A549 (cell line): ENCODE results near the gene FSHR. TPM values are rescaled to one million over a fixed set of nuclear protein-coding genes. Genes with fewer than 3 reads are reported as not detected.

ENCODE experiments used
- ATAC-seq, 2 experiments: fragments of 200-7000 bp in 1 of 2; fragments of >200 bp in 1 of 2; cut with Nextera tagmentation in 1 of 2; cut with Tn5 transposase in 1 of 2; 3 replicates each; pipeline versions ENCODE4 v1.8.0 to v1.9.1; 2018 to 2020; ENCODE audit warnings: mild to moderate bottlenecking in 1 of 2, moderate library complexity in 1 of 2
- CTCF ChIA-PET: fragments of 300-600 bp; sonication (Branson Sonifier 250); formaldehyde crosslinking; extraction: SDS; loops from one replicate; lab custom pipeline; 2021; ENCODE audit warnings: antibody characterized with exemption, inconsistent platforms; lab: Yijun Ruan, JAX
- POLR2A ChIA-PET: fragments of 350-600 bp; formaldehyde crosslinking; extraction: SDS; loops from one replicate; lab custom pipeline; 2021; ENCODE audit warnings: antibody characterized with exemption, inconsistent platforms; lab: Yijun Ruan, JAX
- DNase-seq, 2 experiments: peaks; one replicate each; pipeline versions ENCODE4 v3.0.0 to v3.0.0-alpha.2; 2011 to 2016; ENCODE audit warnings: low read depth in 1 of 2, low spot score in 1 of 2
- FAIRE-seq: peaks from 2 replicates; lab custom pipeline; 2011; peaks lifted over from hg19 to GRCh38; lab: Jason Lieb, UNC
- H3K27ac ChIP-seq, 2 experiments: fragments of >200 bp; sonication (Bioruptor Twin); formaldehyde crosslinking; 3 replicates each; pipeline ENCODE4 v1.5.1; 2016 to 2017
- H3K4me1 ChIP-seq: fragments of >200 bp; sonication (Bioruptor Twin); formaldehyde crosslinking; 3 replicates; pipeline ENCODE4 v1.6.1; 2016
- H3K4me2 ChIP-seq: fragments of >200 bp; sonication (Bioruptor Twin); formaldehyde crosslinking; 3 replicates; pipeline ENCODE4 v1.6.1; 2016
- H3K4me3 ChIP-seq: fragments of >200 bp; sonication (Bioruptor Twin); formaldehyde crosslinking; 3 replicates; pipeline ENCODE4 v1.5.1; 2016
- H3K9me3 ChIP-seq: fragments of >200 bp; sonication (Bioruptor Twin); formaldehyde crosslinking; 3 replicates; pipeline ENCODE4 v1.6.1; 2016
- ATOH8 ChIP-seq: fragments of 250-450 bp; sonication (Bioruptor Pico); IDR thresholded peaks from 2 replicates; pipeline ENCODE4 v1.5.0; 2020; ENCODE audit warnings: low read depth, mild to moderate bottlenecking, moderate library complexity
- BHLHE40 ChIP-seq: IDR thresholded peaks from 2 replicates; pipeline ENCODE4 v1.6.1; 2012; ENCODE audit warnings: low read depth, low read length, inconsistent platforms
- CBX8 ChIP-seq: fragments of 200-600 bp; sonication (generic); IDR thresholded peaks from 2 replicates; pipeline ENCODE4 v1.6.1; 2016
- CEBPB ChIP-seq, 2 experiments: fragments of >200 bp in 1 of 2; sonication (Bioruptor Twin) in 1 of 2; formaldehyde crosslinking in 1 of 2; IDR thresholded peaks; 2 replicates each; pipeline ENCODE4 v1.6.1; 2012 to 2016
- FOSB ChIP-seq: fragments of 250-450 bp; sonication (Bioruptor Pico); IDR thresholded peaks from 2 replicates; pipeline ENCODE4 v1.5.0; 2020; ENCODE audit warnings: mild to moderate bottlenecking, moderate library complexity
- HEYL ChIP-seq: fragments of 250-450 bp; sonication (Bioruptor Pico); IDR thresholded peaks from 2 replicates; pipeline ENCODE4 v1.8.0; 2021; ENCODE audit warnings: mild to moderate bottlenecking, moderate library complexity
- JUN ChIP-seq, 2 experiments: fragments of >200 bp; sonication (Bioruptor Twin); formaldehyde crosslinking; IDR thresholded peaks; 2 replicates in 1 of 2; 3 replicates in 1 of 2; pipeline ENCODE4 v1.6.1; 2016 to 2017
- KDM1A ChIP-seq: fragments of 200-600 bp; sonication (generic); IDR thresholded peaks from 2 replicates; pipeline ENCODE4 v1.6.1; 2016; ENCODE audit warnings: low read depth, mild to moderate bottlenecking
- NFE2L2 ChIP-seq: fragments of 150-350 bp; conservative IDR thresholded peaks from 2 replicates; pipeline ENCODE4 v1.6.1; 2014; ENCODE audit warnings: low read length
- PBX3 ChIP-seq: IDR thresholded peaks from 2 replicates; pipeline ENCODE4 v1.6.1; 2012
- PHF8 ChIP-seq: fragments of 200-600 bp; sonication (generic); IDR thresholded peaks from 2 replicates; pipeline ENCODE4 v1.6.1; 2016; ENCODE audit warnings: low read depth, mild to moderate bottlenecking, antibody characterized with exemption, moderate library complexity, borderline replicate concordance
- POLR2AphosphoS2 ChIP-seq: conservative IDR thresholded peaks from 2 replicates; pipeline ENCODE4 v1.6.1; 2012; ENCODE audit warnings: low read length, improper control_type of control experiment, inconsistent platforms
- RAD21 ChIP-seq, 2 experiments: fragments of >200 bp in 1 of 2; sonication (Bioruptor Twin) in 1 of 2; formaldehyde crosslinking in 1 of 2; IDR thresholded peaks in 1 of 2; conservative IDR thresholded peaks in 1 of 2; 2 replicates in 1 of 2; 3 replicates in 1 of 2; pipeline ENCODE4 v1.6.1; 2012 to 2018; ENCODE audit warnings: inconsistent platforms in 1 of 2
- RARB ChIP-seq: fragments of 250-450 bp; sonication (Bioruptor Pico); IDR thresholded peaks from 2 replicates; pipeline ENCODE4 v1.8.0; 2021; ENCODE audit warnings: mild to moderate bottlenecking, moderate library complexity
- RFX5 ChIP-seq: fragments of 450-650 bp; IDR thresholded peaks from 2 replicates; pipeline ENCODE4 v1.7.1; 2014; ENCODE audit warnings: antibody characterized with exemption, mild to moderate bottlenecking, moderate library complexity
- RNF2 ChIP-seq: fragments of 200-600 bp; sonication (generic); IDR thresholded peaks from 2 replicates; pipeline ENCODE4 v1.6.1; 2016; ENCODE audit warnings: low read depth, mild to moderate bottlenecking, antibody characterized with exemption, moderate library complexity, borderline replicate concordance
- SMC3 ChIP-seq: fragments of >200 bp; sonication (Bioruptor Twin); formaldehyde crosslinking; IDR thresholded peaks from 3 replicates; pipeline ENCODE4 v1.6.1; 2018; ENCODE audit warnings: inconsistent platforms
- TFCP2L1 ChIP-seq: fragments of 250-450 bp; sonication (Bioruptor Pico); IDR thresholded peaks from 2 replicates; pipeline ENCODE4 v1.5.0; 2021; ENCODE audit warnings: mild to moderate bottlenecking
- ZC3H11A ChIP-seq: fragments of 450-650 bp; IDR thresholded peaks from 2 replicates; pipeline ENCODE4 v1.6.1; 2014; ENCODE audit warnings: antibody characterized with exemption, mild to moderate bottlenecking
- ZNF302 ChIP-seq: fragments of 250-450 bp; sonication (Bioruptor Pico); IDR thresholded peaks from 2 replicates; pipeline ENCODE4 v1.9.0; 2021; ENCODE audit warnings: inconsistent platforms, mild to moderate bottlenecking, moderate library complexity
- WGBS: methylation state at CpG from one replicate; pipeline ENCODE4 v1.1.6; 2017; ENCODE audit errors: missing lambda C conversion rate; 5-methylcytosine and 5-hydroxymethylcytosine counted together
- polyA plus RNA-seq, 4 experiments: library from polyadenylated mRNA; depleted of rRNA in 3 of 4; stranded (reverse); fragments of >200 nt; fragmentation: RNase III in 1 of 4; extraction: RNeasy Plus Mini Kit Qiagen cat#74134 plus additional on column Dnase treatment in 1 of 4; gene quantifications; 2 replicates in 3 of 4; 3 replicates in 1 of 4; pipeline ENCODE4 v1.2.3, GENCODE V29; 2011 to 2017
- TF ChIP-seq, protein P1 (sequence below): fragments of 450-650 bp; IDR thresholded peaks from 2 replicates; pipeline ENCODE4 v1.6.1; 2014; ENCODE audit warnings: antibody characterized with exemption
- TF ChIP-seq, protein P2 (sequence below): fragments of 200-600 bp; sonication (generic); IDR thresholded peaks from 2 replicates; pipeline ENCODE4 v1.6.1; 2016; ENCODE audit warnings: antibody characterized with exemption, mild to moderate bottlenecking, moderate library complexity
- TF ChIP-seq, protein P3 (sequence below): fragments of 250-450 bp; sonication (Bioruptor Pico); IDR thresholded peaks from 2 replicates; pipeline ENCODE4 v1.5.0; 2021; ENCODE audit warnings: mild to moderate bottlenecking, moderate library complexity, borderline replicate concordance

Gene FSHR
- polyA plus RNA-seq, 2 of the 4 experiments (the other 2 are of a cell fraction) = not detected

DNA sequence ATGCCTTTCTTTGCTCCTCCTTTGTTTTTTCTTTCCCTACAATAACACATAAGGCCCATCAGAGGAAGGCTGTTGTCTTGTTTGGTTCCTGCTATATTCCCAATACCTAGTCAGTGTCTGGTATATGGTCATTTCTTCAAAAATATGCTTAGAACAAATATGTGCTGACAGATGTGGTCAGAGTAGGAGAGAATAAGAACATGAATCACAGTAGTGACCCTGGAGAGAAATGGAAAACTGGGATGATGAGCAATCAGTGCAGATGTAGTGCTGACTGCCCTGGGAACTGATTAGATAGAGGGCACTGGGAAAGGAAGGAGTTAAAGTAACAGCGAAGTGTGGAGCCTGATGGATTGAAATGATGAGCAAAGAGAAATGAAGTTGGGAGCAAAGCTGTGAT is 209.4 kb downstream of the FSHR start (continued):
- TF ChIP-seq KDM1A = no peak
- TF ChIP-seq, protein P1, sequence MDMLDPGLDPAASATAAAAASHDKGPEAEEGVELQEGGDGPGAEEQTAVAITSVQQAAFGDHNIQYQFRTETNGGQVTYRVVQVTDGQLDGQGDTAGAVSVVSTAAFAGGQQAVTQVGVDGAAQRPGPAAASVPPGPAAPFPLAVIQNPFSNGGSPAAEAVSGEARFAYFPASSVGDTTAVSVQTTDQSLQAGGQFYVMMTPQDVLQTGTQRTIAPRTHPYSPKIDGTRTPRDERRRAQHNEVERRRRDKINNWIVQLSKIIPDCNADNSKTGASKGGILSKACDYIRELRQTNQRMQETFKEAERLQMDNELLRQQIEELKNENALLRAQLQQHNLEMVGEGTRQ = no peak
- no peak for TF ChIP-seq POLR2AphosphoS2
- TF ChIP-seq, all 56 proteins: peak for 0

DNA sequence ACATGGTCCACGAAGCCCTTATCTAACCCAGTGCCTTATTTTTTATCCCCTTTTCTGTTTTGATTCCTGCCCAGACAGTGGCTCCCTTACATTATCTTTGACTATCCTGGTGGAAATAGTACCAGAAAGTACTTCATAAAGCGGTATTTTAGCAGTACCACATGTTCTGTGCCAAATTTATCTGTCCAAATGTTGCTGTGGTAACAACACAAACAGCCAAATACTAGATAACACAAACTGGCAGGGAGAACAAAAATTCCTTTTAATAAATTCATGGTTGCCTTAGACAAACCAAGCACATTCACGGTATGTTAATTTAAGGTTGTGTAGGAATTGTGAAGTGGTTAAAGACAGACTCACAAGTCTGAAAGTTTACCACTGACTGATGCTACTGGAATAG is 210.9 kb downstream of the FSHR start:
- Histone ChIP-seq H3K27ac (no peak overlapping the region), H3K9me3 (no peaks in the 10 kb centered on the region), H3K4me1 (no peaks in the 10 kb centered on the region), H3K4me3 (no peak overlapping the region)
- ATAC-seq (no peak), FAIRE-seq (no peak), DNase-seq (no peak)
- ChIA-PET POLR2A (no interaction called here), CTCF (no interaction called here)
- WGBS = 16% methylated on average over 3 of the region's 3 CpGs
- TF ChIP-seq JUN (IDR thresholded peaks at IDR 0.05) (no peak), NFE2L2 (no peak), HEYL (CRISPR knock-in tag) (no peak), PBX3 (no peak), RARB (CRISPR knock-in tag) (no peak), BHLHE40 (no peak), FOSB (CRISPR knock-in tag) (no peak), ZNF302 (CRISPR knock-in tag) (no peak), CEBPB (IDR thresholded peaks at IDR 0.05) (no peak), ATOH8 (CRISPR knock-in tag) (no peak), CBX8 (no peak), SMC3 (no peak), RNF2 (no peak), RAD21 (conservative IDR thresholded peaks at IDR 0.05 in 1 of 2, IDR thresholded peaks at IDR 0.05 in 1 of 2) (no peak), RFX5 (no peak), TFCP2L1 (CRISPR knock-in tag) (no peak), PHF8 (no peak), ZC3H11A (no peak)
- TF ChIP-seq, protein P2, sequence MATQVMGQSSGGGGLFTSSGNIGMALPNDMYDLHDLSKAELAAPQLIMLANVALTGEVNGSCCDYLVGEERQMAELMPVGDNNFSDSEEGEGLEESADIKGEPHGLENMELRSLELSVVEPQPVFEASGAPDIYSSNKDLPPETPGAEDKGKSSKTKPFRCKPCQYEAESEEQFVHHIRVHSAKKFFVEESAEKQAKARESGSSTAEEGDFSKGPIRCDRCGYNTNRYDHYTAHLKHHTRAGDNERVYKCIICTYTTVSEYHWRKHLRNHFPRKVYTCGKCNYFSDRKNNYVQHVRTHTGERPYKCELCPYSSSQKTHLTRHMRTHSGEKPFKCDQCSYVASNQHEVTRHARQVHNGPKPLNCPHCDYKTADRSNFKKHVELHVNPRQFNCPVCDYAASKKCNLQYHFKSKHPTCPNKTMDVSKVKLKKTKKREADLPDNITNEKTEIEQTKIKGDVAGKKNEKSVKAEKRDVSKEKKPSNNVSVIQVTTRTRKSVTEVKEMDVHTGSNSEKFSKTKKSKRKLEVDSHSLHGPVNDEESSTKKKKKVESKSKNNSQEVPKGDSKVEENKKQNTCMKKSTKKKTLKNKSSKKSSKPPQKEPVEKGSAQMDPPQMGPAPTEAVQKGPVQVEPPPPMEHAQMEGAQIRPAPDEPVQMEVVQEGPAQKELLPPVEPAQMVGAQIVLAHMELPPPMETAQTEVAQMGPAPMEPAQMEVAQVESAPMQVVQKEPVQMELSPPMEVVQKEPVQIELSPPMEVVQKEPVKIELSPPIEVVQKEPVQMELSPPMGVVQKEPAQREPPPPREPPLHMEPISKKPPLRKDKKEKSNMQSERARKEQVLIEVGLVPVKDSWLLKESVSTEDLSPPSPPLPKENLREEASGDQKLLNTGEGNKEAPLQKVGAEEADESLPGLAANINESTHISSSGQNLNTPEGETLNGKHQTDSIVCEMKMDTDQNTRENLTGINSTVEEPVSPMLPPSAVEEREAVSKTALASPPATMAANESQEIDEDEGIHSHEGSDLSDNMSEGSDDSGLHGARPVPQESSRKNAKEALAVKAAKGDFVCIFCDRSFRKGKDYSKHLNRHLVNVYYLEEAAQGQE = no peak
- TF ChIP-seq, protein P3, sequence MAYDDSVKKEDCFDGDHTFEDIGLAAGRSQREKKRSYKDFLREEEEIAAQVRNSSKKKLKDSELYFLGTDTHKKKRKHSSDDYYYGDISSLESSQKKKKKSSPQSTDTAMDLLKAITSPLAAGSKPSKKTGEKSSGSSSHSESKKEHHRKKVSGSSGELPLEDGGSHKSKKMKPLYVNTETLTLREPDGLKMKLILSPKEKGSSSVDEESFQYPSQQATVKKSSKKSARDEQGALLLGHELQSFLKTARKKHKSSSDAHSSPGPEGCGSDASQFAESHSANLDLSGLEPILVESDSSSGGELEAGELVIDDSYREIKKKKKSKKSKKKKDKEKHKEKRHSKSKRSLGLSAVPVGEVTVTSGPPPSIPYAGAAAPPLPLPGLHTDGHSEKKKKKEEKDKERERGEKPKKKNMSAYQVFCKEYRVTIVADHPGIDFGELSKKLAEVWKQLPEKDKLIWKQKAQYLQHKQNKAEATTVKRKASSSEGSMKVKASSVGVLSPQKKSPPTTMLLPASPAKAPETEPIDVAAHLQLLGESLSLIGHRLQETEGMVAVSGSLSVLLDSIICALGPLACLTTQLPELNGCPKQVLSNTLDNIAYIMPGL = no peak
- TF ChIP-seq, all 56 proteins: peak for 0
- no peak overlapping the region for H3K4me2 ChIP-seq
